Measurements from ENCODE around the gene ARAP1.

The ARAP1 gene

GRCh38 chr11:72760539-72761405 lies 8.6 kb upstream of the ARAP1 start:
- no peak for TF ChIP-seq ZNF274 (IDR thresholded peaks at IDR 0.05; ENCODE audit: low read depth, low read length)
- no peak overlapping the region for H3K4me3 ChIP-seq (ENCODE audit: low read length)

- TF ChIP-seq ZNF274 (IDR thresholded peaks at IDR 0.05; ENCODE audit: low read depth, low read length) = no peak
These were observed 7.3 kb upstream of the ARAP1 start for GRCh38 chr11:72759468-72759985.

GRCh38 chr11:72758690-72759389 lies 6.6 kb upstream of the ARAP1 start:
- H3K4me3 ChIP-seq (ENCODE audit: low read length) = no peak overlapping the region
- TF ChIP-seq ZNF274 (IDR thresholded peaks at IDR 0.05; ENCODE audit: low read depth, low read length) = no peak

More at GRCh38 chr11:72759468-72759985, 7.3 kb upstream of the ARAP1 start:
- no peak overlapping the region for H3K4me3 ChIP-seq (ENCODE audit: low read length)

GRCh38 chr11:72758304-72758689 lies 6.1 kb upstream of the ARAP1 start:
- TF ChIP-seq ZNF274 (IDR thresholded peaks at IDR 0.05; ENCODE audit: low read depth, low read length) = no peak

GRCh38 chr11:72755713-72756285 lies 3.6 kb upstream of the ARAP1 start:
- no peak overlapping the region for H3K4me3 ChIP-seq (ENCODE audit: low read length)
- no peak for TF ChIP-seq ZNF274 (IDR thresholded peaks at IDR 0.05; ENCODE audit: low read depth, low read length)

More at GRCh38 chr11:72758304-72758689, 6.1 kb upstream of the ARAP1 start:
- no peak overlapping the region for H3K4me3 ChIP-seq (ENCODE audit: low read length)

GRCh38 chr11:72754544-72755155 lies 2.4 kb upstream of the ARAP1 start:
- no peak overlapping the region for H3K4me3 ChIP-seq (ENCODE audit: low read length)
- TF ChIP-seq ZNF274 (IDR thresholded peaks at IDR 0.05; ENCODE audit: low read depth, low read length) = no peak

GRCh38 chr11:72754149-72754543 lies 1.9 kb upstream of the ARAP1 start:
- H3K4me3 ChIP-seq (ENCODE audit: low read length) = no peak overlapping the region
- no peak for TF ChIP-seq ZNF274 (IDR thresholded peaks at IDR 0.05; ENCODE audit: low read depth, low read length)

GRCh38 chr11:72753341-72754148 lies 1.3 kb upstream of the ARAP1 start:
- TF ChIP-seq ZNF274 (IDR thresholded peaks at IDR 0.05; ENCODE audit: low read depth, low read length) = no peak
- no peak overlapping the region for H3K4me3 ChIP-seq (ENCODE audit: low read length)

- TF ChIP-seq ZNF274 (IDR thresholded peaks at IDR 0.05; ENCODE audit: low read depth, low read length) = no peak
- peak overlapping the region; percentile 71 for H3K4me3 ChIP-seq (ENCODE audit: low read length)
These were observed 806 bp downstream of the ARAP1 start for GRCh38 chr11:72751116-72752087.

- H3K4me3 ChIP-seq (ENCODE audit: low read length) = peak overlapping the region; percentile 71; the same call in 1 of the 2 replicates
- TF ChIP-seq ZNF274 (IDR thresholded peaks at IDR 0.05; ENCODE audit: low read depth, low read length) = no peak
These were observed 1.6 kb downstream of the ARAP1 start for GRCh38 chr11:72750556-72751115.

GRCh38 chr11:72750086-72750485 lies 2.1 kb downstream of the ARAP1 start:
- TF ChIP-seq ZNF274 (IDR thresholded peaks at IDR 0.05; ENCODE audit: low read depth, low read length) = no peak
- H3K4me3 ChIP-seq (ENCODE audit: low read length) = no peak overlapping the region

- no peak overlapping the region for H3K4me3 ChIP-seq (ENCODE audit: low read length)
- TF ChIP-seq ZNF274 (IDR thresholded peaks at IDR 0.05; ENCODE audit: low read depth, low read length) = no peak
These were observed 4.8 kb downstream of the ARAP1 start for GRCh38 chr11:72747289-72747855.

Data from GM08714 (cell line).